Left renal pelvis (tissue), 4 donors: Measurements from ENCODE around the gene SMC3. TPM values are rescaled to one million over a fixed set of nuclear protein-coding genes. Genes with fewer than 3 reads are reported as not detected.
"Not testable (repeated sequence)": the region's sequence is repeated elsewhere in the genome, so short reads cannot be mapped to it uniquely, and the experiment has no call there.

ENCODE experiments used
- DNase-seq, 4 donors: peaks; one replicate each; pipeline ENCODE4 v3.0.0-alpha.2; 2013; ENCODE audit warnings: low read depth in 4 of 4, low spot score in 3 of 4
- polyA plus RNA-seq, 4 donors: library from polyadenylated mRNA; unstranded; fragments of 120-200 nt; gene quantifications; one replicate each; pipeline ENCODE4 v1.2.1, GENCODE V29; 2013; ENCODE audit not compliant: insufficient read length in 4 of 4

The SMC3 gene
- polyA plus RNA-seq: 100 to 1,000 TPM in 1 of 4 donors, 10 to 100 TPM in 3; 78.5 to 112 (median 91.6) TPM

GRCh38 chr10:110567201-110568054 lies at the start of gene SMC3:
Gene SMC3, plus strand, starts transcription at chr10:110567695. Its CDS starts 122 bp downstream, at chr10:110567817.
- DNase-seq: peak; percentile 90 to 95 (median 92)

DNA sequence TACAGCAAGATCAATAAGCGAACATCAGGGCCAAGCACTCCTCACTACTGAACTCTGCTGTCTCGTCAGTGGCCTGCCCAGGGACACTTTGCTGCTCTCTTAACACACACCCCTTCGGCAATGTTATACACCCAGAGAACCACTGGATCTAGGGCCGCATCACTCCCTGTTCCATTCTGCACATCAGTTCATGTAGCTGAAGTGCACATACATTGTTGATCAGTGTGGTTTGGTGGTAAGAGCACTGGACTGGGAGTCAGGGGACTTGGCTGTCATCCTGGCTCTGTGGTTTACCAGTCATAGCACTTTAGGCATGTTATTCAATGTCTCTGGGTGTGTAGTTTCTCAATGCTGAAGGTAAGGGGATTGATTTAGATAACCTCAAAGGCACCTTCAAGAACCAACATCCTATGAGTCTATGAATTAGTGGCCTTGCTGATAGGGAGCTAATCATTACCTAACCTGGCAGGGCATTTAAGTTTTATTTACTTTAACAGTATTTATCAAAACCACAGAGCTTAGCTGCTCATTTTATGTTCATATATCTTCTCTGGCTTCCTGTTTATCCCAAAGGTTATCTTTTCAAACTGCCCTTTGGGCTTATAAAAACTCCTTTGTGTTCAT lies 45.0 kb upstream of the SMC3 start:
- DNase-seq: no peak

GRCh38 chr10:110523736-110524135 lies 43.8 kb upstream of the SMC3 start:
- no peak for DNase-seq

GRCh38 chr10:110524179-110524858 lies 43.2 kb upstream of the SMC3 start:
- DNase-seq: no peak

DNA sequence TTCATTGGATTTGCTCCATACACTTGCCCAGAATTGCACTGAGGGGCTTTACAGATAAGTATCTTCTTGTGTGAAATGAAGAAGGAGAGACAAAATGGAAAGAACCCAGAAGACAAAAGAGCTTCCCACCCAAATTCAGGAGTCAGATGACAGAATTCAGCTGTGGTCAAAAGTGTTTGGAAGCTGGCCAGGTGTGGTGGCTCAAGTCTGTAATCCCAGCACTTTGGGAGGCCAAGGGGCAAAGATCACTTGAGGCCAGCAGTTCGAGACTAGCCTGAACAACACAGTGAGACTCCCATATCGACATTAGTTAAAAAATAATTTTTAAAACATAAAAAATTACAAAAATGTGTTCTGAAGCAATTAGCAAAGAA lies 42.6 kb upstream of the SMC3 start:
- no peak for DNase-seq

DNA sequence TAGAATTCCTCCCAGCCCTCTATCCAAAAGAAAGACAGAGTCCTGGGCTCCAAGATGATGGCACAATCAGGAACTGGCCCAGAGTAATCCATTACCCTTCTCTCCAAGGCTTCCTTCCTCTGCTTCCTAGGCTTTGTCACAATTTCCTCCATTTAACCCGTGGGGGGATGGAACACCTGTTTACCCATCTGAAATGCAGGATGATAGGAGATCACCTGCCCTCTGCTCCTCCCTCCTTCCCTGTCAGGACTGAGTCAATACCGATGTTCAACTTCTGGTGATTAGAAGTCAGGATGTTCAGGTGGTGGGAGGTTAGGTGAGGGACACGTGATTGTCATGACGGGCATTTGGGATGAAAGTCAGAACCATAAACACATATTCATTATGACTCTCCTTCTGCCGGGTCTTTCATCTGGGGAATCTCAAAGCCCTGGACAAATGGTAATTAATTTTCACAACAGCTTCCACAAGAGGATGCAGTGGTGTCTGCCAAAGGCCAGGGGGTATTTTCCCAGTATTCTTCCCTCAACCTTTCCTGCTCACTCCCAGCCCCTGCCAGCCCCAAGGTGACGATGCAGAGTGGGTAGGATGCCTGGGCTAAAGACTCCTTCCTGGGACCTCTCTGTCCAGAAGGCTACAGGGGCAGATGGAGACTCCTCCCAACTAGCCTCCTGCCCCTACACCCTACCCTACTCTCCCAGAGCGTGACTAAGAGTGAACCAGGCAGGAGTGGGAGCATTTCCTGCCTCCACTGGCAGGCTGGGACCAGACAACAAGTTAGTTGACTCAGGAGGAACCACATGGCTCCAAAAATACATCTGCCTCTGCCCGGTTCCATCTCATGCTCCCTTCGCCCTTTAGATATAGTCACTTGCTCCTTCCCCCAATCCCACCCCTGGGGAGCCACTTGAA lies 41.9 kb upstream of the SMC3 start:
- no peak for DNase-seq

DNA sequence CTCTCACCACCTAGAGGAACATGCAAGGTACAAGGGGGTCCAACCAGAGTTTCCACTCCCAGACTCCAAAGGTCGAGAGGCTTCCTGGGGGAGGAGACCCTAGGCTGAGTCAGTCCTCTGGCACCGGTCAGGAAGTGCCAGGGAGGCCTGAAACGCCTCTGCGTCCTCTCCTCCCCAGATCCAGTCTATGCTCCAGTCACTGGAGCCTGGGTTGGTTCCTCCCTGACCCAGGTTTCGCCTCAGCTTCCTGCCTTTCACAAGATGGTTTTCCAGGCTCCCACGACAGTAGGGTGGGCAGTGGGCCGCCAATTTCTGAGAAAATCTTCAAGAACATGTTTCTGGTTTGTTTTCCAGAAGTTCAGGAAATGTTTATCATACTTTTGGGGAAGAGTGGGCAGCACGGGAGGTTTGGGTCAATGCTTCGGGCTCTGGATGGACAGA lies 39.7 kb upstream of the SMC3 start:
- DNase-seq: no peak

DNA sequence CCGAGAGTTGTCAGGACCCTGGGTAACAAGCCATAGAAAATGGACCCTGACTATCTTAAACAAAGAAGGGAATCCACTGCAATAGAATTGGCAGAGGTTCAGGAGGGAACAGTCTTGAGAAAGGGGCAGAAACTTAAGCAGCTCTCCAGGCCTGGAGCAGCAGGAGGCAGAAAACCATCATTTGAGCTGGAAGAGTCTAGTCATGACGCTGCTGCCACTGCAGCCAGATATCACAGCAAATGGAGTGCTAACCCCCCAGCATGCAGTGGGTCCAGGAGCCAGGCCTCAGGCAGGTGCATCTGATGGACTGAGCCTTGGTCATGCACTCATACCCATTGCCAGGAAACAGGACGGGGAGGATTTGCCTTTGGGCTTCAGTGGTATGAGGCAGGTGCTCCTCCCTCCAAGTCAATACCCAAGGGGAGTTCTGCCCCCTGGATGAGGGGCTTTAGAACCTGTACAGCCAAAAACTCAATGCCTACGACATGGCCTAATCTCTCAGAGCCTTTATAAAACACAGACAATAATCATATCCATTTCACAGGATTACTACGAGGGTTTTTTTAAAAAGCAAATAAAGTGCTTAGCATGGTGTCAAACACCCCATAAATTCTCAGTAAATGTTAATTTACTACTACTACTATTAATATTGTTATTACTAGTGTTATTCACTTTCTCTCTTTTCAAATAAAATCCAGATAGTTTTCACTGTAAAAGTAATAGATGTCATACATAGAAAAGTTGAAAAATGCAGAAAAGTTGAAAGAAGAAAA lies 39.1 kb upstream of the SMC3 start:
- no peak for DNase-seq

DNA sequence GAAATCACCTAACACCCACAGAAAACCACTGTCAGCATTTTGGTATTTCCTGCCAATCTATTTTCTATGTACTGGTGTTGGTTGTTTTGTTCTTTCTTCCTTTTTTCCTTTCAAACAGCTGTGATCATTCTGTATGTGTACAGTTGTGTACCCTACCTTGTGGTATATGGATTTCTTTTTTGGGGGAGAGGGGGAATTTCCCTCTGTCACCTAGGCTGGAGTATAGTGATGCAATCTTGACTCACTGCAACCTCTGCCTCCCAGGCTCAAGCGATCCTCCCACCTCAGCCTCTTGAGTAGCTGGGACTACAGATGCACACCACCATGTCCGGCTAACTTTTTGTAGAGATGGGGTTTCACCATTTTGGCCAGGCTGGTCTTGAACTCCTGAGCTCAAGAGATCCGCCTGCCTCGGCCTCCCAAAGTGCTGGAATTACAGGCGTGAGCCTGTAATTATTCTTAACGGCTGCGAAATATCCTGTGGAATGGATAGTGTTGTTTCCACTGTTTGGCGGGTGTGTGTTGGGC lies 38.4 kb upstream of the SMC3 start:
- not testable (repeated sequence) for DNase-seq

- no peak for DNase-seq
These were observed 37.9 kb upstream of the SMC3 start for GRCh38 chr10:110529596-110530011.

GRCh38 chr10:110530131-110530831 lies 37.2 kb upstream of the SMC3 start:
- no peak for DNase-seq

GRCh38 chr10:110531687-110532086 lies 35.8 kb upstream of the SMC3 start:
- no peak for DNase-seq

DNA sequence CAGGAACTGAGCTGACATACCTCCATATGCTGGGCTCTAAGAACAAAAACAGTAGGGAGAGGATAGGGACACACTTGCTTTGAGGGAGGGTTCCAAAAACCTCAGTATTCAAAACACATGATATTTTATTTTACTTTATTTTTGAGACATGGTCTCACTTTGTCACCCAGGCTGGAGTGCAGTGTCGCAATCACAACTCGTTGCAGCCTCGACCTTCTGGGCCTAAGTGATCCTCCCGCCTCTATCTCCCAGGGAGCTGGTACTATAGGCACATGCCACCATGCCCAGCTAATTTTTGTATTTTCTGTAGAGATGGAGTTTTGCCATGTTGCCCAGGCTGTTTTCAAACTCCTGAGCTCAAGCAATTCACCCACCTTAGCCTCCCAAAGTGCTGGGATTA lies 34.9 kb upstream of the SMC3 start:
- not testable (repeated sequence) for DNase-seq

DNA sequence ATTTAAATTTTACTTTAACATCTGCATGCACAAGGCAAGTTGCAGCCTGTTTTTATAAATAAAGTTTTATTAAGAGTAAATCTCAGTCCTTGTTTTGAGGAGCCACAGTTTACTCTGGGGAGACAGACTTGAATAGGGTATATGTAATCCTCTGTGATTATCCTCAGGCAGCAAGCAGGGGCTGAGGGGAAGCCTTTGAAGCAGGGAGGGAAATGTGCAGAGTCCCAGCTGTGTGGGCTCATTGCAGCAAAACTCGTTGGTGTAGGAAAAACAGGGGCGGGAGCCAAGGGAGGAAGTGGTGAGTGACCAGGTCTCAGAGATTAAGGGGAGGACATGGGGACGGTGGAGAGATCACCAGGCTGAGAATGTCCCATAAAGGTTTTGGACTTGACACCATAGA lies 34.3 kb upstream of the SMC3 start:
- no peak for DNase-seq

DNA sequence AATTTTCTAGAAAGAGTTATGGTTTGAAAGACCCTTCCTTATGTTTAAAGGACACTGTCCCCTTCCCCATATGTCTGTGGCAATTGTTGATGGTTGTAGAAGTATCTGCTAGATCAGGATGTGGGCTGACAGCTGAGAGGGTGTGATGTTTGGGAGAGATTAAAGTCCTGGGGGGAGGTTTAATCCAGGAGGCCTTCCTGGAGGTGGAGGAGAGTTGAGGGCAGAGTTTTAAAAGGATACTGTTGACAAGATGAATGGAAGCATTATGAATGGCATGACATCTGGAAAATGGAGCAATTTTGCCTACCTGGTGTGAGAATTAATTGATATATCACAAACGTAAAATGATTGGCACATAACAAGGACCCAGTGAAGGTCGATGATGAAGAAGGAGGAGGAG lies 32.9 kb upstream of the SMC3 start:
- DNase-seq: no peak

GRCh38 chr10:110535958-110536891 lies 31.3 kb upstream of the SMC3 start:
- DNase-seq: no peak

- DNase-seq: no peak
These were observed 28.4 kb upstream of the SMC3 start for GRCh38 chr10:110539091-110539490.

GRCh38 chr10:110540031-110540430 lies 27.5 kb upstream of the SMC3 start:
- no peak for DNase-seq
